Activated CD4-positive, CD25-positive, alpha-beta regulatory T cell treated with anti-CD3 and anti-CD28 coated beads, Interleukin-2, amount 50 U/mL, for 16 hours (primary cell): Measurements from ENCODE around the gene NELL1.

Experiments
- DNase-seq: peaks from one replicate; pipeline ENCODE4 v3.0.0-alpha.2; 2020; ENCODE audit warnings: low read depth, low spot score

The NELL1 gene

DNA sequence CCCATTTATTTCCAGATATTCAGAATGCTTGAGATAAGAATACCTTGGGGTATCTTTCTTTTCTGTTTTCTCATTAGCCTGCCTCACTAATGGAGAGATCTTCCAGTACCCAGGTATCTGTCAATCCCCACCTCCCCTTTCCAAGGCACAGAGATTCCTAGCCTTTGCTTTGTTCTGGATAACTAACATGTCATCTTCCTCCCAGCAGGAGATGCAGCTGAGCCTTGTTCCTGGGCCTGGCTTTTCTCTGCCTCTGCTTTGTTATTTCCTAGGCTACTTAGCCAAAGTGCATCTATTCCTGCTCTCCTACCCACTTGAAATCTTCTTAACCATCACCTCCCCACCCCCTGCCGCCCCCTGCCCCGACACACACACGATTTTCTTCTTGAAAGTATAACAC is 297.1 kb downstream of the NELL1 start:
- no peak for DNase-seq

DNA sequence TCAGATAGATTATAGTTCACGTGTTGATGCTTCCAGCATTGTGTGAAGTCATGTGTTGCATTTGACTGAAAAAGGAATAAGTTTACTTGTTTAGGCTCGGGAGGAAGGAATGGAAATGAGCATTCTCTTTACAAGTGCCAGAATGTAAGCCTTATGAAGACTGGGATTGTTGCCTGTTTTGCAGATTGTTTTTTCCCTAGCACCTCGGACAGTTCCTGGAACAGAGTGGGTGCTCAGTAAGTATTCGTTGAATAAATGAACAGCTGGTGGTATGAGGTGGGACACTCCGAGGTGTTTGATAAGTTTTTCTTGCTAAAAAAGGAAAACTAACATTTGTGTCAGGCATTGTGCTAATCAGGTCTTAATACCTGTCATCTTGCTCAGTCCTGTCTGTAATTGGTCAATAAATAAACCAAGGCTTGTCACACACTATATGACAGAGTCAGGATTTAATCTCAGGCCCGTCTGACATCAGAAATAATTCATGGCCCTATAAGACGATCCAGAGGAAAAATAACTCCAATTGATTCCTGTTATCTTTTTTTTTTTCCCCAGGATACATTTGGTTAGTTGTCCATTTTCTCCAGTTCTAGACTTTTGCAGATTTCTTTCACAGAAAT is 304.7 kb downstream of the NELL1 start:
- no peak for DNase-seq

DNA sequence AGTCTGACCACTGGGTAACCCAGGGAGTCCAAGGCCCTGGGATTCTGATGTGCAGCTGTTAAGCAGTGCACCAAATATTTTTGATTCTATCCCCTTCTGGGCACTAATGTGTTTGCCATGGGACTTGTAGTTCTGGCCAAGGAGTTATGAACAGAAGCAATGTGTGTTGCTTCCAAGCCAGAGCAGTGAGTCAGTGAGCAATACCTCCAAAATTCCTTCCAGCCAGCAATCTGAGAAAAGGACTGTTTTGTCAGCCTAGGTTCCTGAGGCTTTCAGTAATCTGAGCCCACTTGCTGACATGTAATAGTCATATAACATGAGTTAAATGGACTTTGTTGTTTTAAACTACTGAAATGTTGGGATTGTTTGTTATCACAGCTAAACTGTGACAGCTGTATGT is 311.4 kb downstream of the NELL1 start:
- DNase-seq = no peak

- no peak for DNase-seq
These were observed 321.1 kb downstream of the NELL1 start for GRCh38 chr11:20990447-20990846.

DNA sequence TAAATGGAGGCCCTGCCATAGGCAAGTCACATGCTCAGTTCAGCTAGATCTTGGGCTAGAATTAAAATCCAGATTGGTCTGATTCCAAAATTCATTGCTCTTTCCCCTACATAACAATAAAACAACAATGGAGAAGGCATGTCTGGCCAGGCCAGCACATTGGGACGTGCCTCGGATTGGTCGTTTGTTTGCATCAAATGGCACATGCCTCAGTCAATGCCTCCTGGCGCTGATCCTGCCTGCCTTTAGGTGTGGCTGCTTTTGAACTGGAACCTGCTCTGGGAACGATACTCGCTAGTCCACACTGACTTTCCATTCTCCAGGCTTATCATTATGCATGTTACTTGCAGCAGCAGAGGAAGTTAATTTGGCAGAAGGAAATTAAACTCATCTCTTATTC is 322.1 kb downstream of the NELL1 start:
- no peak for DNase-seq

DNA sequence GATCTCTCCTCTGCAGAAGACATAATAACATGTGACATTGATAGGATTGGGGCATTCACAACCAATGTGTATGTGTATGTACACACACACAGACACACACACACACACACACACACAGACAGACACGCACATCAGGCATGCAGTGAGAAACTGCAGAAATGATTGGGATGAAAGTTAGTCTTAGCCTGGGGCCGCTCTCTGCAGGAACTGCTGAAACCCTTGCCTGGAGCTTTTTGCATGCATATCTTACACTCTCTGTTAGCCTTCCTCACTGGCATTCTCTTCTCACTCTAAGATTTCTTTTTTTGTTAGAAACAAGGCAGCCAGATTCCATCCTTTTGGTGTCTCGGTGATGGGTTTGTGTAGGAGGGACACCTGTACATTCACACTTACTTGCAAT is 337.9 kb downstream of the NELL1 start:
- no peak for DNase-seq

- DNase-seq = no peak
These were observed 348.9 kb downstream of the NELL1 start for GRCh38 chr11:21018248-21018647.

- DNase-seq = no peak
These were observed 357.3 kb downstream of the NELL1 start for GRCh38 chr11:21026685-21027084.

GRCh38 chr11:21037850-21038249 is 368.5 kb downstream of the NELL1 start:
- DNase-seq = no peak

- DNase-seq = no peak
These were observed 369.4 kb downstream of the NELL1 start for GRCh38 chr11:21038801-21039200.

DNA sequence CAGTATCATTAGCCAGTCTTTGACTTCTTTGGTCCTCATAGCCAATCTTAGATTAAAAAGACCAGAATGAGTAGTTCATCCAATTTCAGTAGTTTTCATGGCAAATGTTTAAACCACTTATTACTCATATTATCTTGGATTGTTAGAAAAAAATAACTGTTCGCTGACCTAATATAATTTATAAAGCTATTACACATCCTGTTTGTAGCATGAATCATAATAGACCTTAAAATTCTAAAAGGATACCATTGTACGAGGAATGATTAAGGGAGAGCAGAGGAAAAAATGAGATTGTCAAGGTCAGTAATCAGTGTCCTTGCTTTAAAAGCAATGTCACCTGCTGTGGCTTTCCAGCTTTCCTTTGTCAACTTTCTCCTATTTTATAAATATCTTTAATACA is 371.2 kb downstream of the NELL1 start:
- DNase-seq = no peak

DNA sequence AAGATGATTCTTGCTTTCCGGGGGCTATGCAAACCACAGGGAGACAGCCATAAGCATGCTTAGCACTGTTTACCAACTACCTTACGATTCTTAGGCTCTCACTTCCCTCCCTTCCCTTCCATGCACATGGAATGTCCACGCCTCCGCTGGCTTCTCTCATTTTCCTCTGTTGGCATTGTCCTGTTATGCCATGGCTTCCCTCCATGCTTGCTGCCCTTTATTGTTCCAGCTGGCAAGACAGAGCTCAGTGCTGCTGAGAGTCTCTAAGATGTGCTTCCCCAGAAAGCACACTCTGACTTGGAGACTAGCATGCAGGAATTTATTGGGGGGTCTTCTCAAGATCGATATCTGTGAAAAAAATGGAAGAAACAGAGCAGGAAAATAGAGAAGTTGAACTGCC is 379.2 kb downstream of the NELL1 start:
- DNase-seq = no peak

GRCh38 chr11:21053466-21053865 is 384.1 kb downstream of the NELL1 start:
- DNase-seq = no peak

DNA sequence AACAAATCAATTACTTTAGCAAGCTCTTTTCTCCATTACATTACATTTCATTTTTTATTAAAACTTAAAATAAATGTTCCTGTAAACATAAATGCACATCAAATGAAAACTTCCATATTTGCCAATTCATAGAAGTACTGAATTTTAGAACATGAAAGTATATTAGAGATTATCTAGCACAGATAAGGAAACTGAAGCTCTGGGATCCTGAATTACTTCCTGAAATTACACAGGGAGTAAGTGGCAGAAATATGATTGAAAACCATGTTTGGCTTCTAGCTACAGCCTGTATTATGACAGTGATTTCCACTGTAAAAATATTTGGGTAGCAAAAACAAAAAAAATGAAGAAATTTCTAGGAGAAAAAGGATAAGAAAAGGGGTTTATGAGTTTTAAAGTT is 387.3 kb downstream of the NELL1 start:
- no peak for DNase-seq

- DNase-seq = no peak
These were observed 390.5 kb downstream of the NELL1 start for GRCh38 chr11:21059879-21060278.

DNA sequence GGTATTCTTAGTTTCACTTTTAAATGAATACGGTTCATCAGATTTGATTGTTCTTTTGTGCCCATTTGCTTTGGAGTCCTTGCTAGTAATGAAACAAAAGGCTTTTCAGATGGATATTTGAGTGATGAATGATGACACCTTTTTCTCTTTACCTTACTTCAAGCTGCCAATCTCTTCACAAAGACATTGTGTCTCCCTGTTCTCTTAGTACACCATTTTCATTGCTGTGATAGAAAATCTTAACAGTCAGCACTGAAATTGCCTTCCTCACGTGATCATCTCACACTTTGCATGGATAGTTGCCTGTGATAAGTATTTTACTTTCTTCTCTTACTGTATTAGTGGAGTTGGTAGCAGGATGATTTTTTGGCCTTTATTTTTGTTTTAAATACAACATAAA is 396.6 kb downstream of the NELL1 start:
- DNase-seq = no peak

GRCh38 chr11:21068886-21069285 is 399.5 kb downstream of the NELL1 start:
- no peak for DNase-seq

- no peak for DNase-seq
These were observed 400.5 kb downstream of the NELL1 start for GRCh38 chr11:21069909-21070308.

- no peak for DNase-seq
These were observed 403.2 kb downstream of the NELL1 start for GRCh38 chr11:21072558-21072957.

- DNase-seq = no peak
These were observed 413.5 kb downstream of the NELL1 start for GRCh38 chr11:21082853-21083252.

DNA sequence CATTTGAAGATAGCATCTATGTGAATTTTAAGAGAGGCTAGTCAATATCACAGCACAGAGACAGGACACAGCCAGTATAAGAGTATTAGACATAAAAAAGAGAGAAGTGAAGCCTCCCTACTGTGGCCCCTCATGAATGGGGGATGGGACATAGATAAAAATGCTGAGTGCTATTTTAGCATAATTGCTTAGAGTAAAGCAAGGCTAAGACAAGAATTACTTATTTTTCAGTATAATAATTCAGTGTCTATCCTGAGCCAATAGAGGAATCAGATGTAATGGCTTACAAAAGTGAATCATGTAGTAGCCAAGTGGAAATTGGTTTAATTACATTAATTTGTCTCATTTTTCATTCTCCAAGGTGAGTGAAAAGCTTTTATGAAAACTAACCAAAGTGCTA is 419.5 kb downstream of the NELL1 start:
- DNase-seq = no peak

GRCh38 chr11:21104641-21105040 is 435.3 kb downstream of the NELL1 start:
- no peak for DNase-seq

- DNase-seq = no peak
These were observed 436.0 kb downstream of the NELL1 start for GRCh38 chr11:21105196-21105917.

DNA sequence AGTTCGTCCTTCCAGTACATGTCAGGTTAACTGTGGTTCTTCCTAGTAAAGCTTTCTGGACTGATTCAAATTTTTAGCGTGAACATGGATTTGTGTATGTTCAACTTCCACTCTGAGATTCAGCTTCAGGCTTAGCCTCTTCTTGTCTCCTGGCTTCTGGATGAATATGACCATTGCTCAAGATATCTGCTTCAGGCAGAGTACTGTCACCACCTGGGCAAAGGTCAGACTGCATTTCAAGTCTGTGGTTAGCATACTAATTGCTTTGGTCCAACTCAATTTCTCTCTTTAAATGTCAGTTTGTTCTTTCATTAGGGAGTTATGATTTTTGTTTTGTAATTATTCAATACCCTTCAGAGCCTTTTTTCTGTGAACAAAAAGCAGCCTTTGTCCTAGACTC is 440.0 kb downstream of the NELL1 start:
- no peak for DNase-seq
